Urinary bladder (tissue), 4 donors: ENCODE measurements around the gene KIF5B. TPM values are rescaled to one million over a fixed set of nuclear protein-coding genes. Genes with fewer than 3 reads are reported as not detected.
"Not testable (repeated sequence)": the region's sequence is repeated elsewhere in the genome, so short reads cannot be mapped to it uniquely, and the experiment has no call there.

Experiments used
- DNase-seq: peaks from one replicate; pipeline ENCODE4 v3.0.0-alpha.2; 2015; ENCODE audit errors: extremely low spot score
- H3K27ac ChIP-seq: one replicate; pipeline ENCODE4 v1.5.1; 2013; ENCODE audit warnings: low read depth, mild to moderate bottlenecking, moderate library complexity
- H3K36me3 ChIP-seq: one replicate; pipeline ENCODE4 v1.6.1; 2013; ENCODE audit warnings: mild to moderate bottlenecking, moderate library complexity; ENCODE audit not compliant: insufficient read depth
- H3K4me1 ChIP-seq: one replicate; pipeline ENCODE4 v1.6.1; 2013; ENCODE audit warnings: mild to moderate bottlenecking, moderate library complexity; ENCODE audit not compliant: insufficient read depth
- H3K4me3 ChIP-seq: one replicate; pipeline ENCODE4 v1.5.1; 2013; ENCODE audit warnings: low read depth, low read length
- WGBS: extraction: QIAGEN DNeasy Blood & Tissue Kit; methylation state at CpG from one replicate; pipeline ENCODE4 v1.1.7; 2013; 5-methylcytosine and 5-hydroxymethylcytosine counted together
- polyA plus RNA-seq: library from polyadenylated mRNA; stranded (reverse); fragments of 200-250 nt; gene quantifications from one replicate; pipeline ENCODE4 v1.2.3, GENCODE V29; 2013
- total RNA-seq: library from RNA; depleted of rRNA; stranded (reverse); fragments of >200 nt; gene quantifications from one replicate; pipeline ENCODE4 v1.2.3, GENCODE V29; 2014
- donor health status: healthy with polysubstance abuse.
- donor health status: healthy.

The KIF5B gene
- total and polyA plus RNA-seq, 2 donors = 92.6 to 189 TPM

DNA sequence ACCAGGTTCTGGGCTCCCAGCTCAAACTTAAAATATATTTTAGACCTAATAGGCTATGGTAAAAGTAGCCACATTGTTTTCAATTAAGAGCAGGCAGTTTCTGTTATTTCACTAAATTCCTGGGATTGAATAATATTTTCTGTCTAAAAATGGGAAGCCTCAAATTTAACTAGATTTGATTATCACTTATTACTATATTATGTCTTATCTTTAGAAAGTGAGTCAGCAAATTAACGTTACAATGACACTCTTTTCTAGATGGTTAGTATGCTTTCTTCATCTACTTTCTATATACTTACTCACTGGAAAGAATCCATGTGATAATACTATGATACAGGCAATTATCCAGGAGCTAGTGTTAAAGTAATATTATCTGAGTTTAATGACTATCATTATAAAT, 27.5 kb downstream of the KIF5B start:
- peaks cover 5% of the 10 kb centered on the region for H3K36me3 ChIP-seq

DNA sequence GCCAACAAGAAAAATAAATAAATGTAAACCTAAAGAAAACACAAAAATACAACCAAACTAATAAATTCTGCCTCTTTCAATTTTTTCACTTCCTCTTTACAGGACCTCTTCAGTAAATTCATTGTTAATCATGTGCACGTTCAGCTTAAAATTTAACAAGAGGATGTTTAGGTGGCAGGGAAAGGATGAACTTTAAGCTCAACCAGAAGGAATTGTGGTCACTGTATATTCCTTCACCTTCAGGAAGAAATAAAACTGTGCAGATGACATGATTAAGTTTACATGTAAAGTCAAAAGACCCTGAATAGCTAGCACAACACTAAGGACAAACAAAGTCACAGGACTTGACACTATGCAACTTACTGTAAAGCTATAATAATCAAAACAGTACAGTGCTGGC, 33.0 kb downstream of the KIF5B start:
- Histone ChIP-seq H3K4me1 (no peaks in the 10 kb centered on the region), H3K36me3 (peaks cover 5% of the 10 kb centered on the region), H3K4me3 (no peak overlapping the region), H3K27ac (no peak overlapping the region)
- DNase-seq = no peak
- 39% methylated on average over 1 of the region's 1 CpG for WGBS

More for the DNA sequence above, 27.5 kb downstream of the KIF5B start:
- Histone ChIP-seq H3K4me3 (no peak overlapping the region), H3K4me1 (no peaks in the 10 kb centered on the region), H3K27ac (no peak overlapping the region)
- 26% methylated on average over 1 of the region's 1 CpG for WGBS
- no peak for DNase-seq

DNA sequence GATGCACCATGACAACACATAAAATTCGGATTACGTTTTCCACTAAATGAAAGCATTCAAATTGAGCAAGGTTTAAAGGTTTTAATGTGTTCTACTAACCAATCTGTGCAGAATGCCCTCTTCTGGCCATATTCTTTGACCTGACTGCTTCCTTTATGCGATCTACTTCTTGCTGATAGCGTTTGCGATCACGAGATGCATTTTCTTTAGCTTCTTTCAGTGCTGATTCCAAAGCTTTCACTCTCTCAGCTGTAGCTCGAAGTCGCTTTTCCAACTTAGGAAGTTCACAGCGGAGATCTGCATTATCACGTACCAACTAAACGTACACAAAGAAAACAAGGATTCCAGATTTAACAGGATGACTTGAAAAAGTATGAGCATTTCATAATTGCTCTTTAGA, 39.2 kb downstream of the KIF5B start:
- H3K36me3 ChIP-seq = peaks cover 8% of the 10 kb centered on the region
- H3K4me1 ChIP-seq = no peaks in the 10 kb centered on the region
- no peak overlapping the region for H3K4me3 ChIP-seq
- no peak for DNase-seq
- 95% methylated on average over 11 of the region's 11 CpGs for WGBS
- H3K27ac ChIP-seq = no peak overlapping the region

DNA sequence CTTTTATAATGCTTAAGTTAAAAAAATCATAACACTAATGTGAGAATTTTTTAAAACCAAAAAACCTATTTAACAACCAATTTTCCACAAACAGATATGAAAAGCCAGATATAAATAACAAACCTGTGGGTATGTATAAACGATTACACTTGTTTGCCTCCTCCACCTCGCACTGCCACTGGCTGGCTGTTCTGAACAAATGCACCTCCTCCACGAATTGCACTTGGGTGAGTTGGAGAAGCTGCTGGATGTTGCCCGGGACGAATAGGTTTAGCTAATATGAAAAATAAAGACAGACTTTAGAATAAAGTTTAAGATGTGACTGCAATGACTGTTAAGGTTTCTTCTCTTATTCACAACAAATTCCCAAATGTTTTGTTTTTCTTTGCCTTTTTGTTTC, 40.8 kb downstream of the KIF5B start:
- H3K36me3 ChIP-seq = peaks cover 5% of the 10 kb centered on the region
- no peak for DNase-seq
- WGBS = 92% methylated on average over 5 of the region's 5 CpGs
- no peak overlapping the region for H3K27ac ChIP-seq
- no peaks in the 10 kb centered on the region for H3K4me1 ChIP-seq
- no peak overlapping the region for H3K4me3 ChIP-seq

DNA sequence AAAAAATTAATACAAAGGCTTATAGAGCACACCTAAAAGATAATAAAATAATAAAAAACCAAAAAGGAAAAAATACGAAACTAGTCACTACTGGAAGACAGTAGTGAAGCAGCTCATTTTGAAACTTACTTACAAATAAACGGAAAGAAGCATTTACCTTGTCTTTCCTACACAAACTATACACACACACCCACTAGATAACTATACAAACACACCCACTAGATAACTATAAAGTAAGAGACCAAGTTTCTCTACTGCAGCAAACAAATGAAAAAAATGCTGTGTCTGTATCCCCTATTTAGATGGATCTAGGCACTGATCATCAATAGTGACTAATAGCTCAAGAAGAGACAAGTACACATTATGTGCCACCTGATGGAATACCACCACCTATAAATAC, 49.2 kb downstream of the KIF5B start:
- WGBS = 81% methylated on average over 2 of the region's 2 CpGs
- H3K36me3 ChIP-seq = no peaks in the 10 kb centered on the region
- DNase-seq = no peak

DNA sequence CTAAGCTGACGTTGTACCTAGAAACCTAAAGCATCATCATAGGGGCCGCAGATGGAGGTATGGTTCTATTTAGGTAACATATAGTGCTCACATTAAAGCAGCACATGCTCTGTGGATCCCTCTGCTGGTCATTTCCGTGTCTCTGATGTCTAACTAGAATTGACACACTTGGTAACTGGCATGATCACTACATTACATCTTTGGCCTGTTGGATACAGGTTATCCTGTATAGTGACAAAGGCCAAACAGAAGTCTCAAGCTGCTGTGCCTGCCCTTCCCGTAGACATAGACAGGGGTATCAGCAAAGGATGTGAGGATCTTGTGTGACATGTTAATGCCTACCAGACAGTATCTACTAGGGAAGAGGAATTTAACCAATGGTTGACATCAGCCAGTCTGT, 51.2 kb downstream of the KIF5B start:
- Histone ChIP-seq H3K4me3 (no peak overlapping the region), H3K36me3 (no peaks in the 10 kb centered on the region), H3K4me1 (no peaks in the 10 kb centered on the region), H3K27ac (no peak overlapping the region)
- 57% methylated on average over 4 of the region's 4 CpGs for WGBS
- no peak for DNase-seq

More for the DNA sequence above, 49.2 kb downstream of the KIF5B start:
- no peaks in the 10 kb centered on the region for H3K4me1 ChIP-seq
- no peak overlapping the region for H3K27ac ChIP-seq
- no peak overlapping the region for H3K4me3 ChIP-seq

DNA sequence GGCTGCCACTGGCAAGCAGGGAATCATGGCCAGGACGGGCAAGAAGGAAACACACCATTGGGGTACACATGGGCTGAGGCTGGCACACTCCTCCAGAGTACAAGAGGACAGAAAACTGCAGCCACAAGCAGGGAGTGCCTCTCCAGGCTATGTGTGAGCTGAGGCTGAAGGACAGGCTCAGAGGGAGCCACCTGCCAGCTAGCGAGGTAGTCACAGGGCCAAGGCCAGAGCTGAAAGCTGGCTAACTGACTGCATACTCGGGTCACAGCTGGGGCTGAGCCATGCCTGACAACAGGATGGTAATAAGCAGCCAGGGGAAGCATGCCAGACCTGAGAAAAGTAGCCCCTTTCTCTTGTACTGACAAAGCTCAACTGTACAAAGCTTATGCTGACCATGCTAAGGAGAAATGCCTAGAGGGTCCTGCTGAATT, 52.0 kb downstream of the KIF5B start:
- Histone ChIP-seq H3K4me1 (no peaks in the 10 kb centered on the region), H3K27ac (no peak overlapping the region), H3K36me3 (no peaks in the 10 kb centered on the region), H3K4me3 (no peak overlapping the region)
- 56% methylated on average over 3 of the region's 3 CpGs for WGBS
- no peak for DNase-seq

DNA sequence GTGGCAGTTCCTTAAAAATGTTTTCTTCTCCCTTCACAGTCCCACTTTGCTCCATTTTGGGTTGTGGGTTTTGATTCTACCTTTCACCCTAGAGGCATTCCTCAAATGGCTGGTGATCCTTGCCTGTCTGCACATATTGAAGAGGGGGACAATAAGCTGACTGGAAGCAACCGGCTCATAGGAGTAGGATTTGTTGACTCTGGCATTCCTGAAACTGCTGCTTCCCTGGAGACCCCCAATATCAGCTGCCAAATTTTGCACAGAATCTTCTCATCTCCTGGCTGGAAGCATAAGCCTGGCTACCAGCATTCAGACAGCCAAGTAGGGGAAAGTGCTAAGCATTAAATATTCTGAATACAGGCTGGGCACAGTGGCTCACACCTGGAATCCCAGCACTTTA, 53.7 kb downstream of the KIF5B start:
- no peak for DNase-seq
- H3K36me3 ChIP-seq = no peaks in the 10 kb centered on the region
- WGBS = 61% methylated on average over 1 of the region's 1 CpG
- H3K4me3 ChIP-seq = no peak overlapping the region
- H3K27ac ChIP-seq = no peak overlapping the region
- H3K4me1 ChIP-seq = no peaks in the 10 kb centered on the region

DNA sequence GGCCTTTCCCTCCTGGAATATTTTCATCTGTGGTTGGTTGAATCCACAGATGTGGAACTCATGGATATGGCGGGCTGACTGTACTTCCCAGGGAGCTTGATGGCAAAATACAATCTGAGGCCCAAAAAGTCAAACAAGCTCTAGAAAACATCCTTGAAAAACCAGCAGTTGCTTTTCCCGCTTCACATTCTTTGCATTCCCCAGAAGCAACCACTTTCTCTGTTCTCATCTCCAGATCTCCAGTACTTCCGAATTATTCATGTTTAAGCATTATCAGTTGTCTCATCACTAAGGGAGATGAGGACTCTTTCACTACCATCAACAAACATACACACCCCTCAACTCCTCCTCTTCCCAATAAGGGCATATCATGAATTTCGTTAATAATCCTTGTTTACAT, 55.3 kb downstream of the KIF5B start:
- Histone ChIP-seq H3K4me1 (no peaks in the 10 kb centered on the region), H3K4me3 (no peak overlapping the region), H3K27ac (no peak overlapping the region), H3K36me3 (no peaks in the 10 kb centered on the region)
- DNase-seq = no peak
- 52% methylated on average over 4 of the region's 4 CpGs for WGBS

DNA sequence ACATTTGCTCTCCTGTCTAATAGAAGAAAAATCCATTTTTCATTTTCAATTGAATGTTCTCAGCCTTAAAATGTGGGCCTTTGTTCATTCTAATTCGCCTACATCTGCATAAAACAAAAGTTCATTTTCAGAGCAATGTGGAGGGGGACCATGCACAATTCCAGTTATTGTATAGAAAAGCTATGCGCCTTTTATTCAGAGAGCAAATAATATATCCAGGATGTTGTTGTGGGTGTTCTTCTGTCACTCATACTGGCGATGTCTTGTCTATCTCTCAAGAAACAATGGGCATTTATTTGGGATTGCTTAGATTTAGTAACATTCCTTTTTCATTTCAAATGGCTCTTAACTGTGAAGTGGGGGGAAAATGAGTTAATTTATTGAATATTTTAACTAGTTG, 56.4 kb downstream of the KIF5B start:
- Histone ChIP-seq H3K36me3 (no peaks in the 10 kb centered on the region), H3K27ac (no peak overlapping the region), H3K4me1 (no peaks in the 10 kb centered on the region), H3K4me3 (no peak overlapping the region)
- WGBS = 92% methylated on average over 3 of the region's 3 CpGs
- no peak for DNase-seq

DNA sequence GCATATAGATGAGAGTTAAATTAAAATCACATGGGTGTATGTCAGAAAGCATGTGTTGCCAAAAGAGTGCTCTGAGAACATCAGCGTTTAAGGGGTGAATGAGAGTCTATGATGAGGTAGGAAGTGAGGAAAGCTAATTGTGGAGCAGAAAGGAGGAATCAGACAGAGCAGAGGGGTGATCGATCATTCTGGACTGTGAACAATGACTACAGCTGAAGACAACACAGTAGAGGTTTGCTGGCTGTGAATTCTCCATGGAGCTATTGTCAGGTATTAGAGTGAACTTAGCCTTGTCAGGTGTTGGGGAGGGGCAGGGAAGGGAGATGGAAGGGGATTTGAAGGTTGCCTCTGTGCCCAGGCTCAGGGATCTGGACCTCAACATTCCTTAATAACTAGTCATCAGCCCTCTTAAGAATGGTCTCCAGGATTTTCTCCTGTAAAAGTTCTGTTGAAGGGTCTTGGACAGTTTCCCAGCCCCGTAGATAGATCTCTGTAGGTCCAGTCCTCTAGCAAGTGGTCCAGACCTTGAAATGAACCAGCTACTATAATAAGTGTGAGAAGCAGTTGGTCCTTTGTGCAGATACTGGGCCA, 57.1 kb downstream of the KIF5B start:
- H3K4me3 ChIP-seq = no peak overlapping the region
- H3K36me3 ChIP-seq = no peaks in the 10 kb centered on the region
- no peaks in the 10 kb centered on the region for H3K4me1 ChIP-seq
- no peak for DNase-seq
- H3K27ac ChIP-seq = no peak overlapping the region
- 45% methylated on average over 3 of the region's 3 CpGs for WGBS

DNA sequence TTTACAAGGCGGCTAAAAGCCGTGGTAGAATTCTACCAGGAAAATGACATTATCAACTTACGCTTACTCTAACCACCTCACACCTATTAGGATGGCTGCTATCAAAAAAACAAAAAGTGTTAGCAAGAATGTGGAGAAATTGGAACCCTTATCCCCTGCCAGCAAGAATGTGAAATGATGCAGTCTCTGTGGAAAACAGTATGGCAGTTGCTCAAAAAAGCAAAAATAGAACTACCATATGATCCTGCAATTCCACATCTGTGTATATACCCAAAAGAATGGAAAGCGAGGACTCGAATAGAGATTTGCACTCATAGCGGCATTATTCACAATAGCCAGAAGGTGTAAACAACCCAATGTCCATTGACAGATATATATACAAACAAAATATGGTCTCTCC, 61.3 kb downstream of the KIF5B start:
- H3K27ac ChIP-seq = no peak overlapping the region
- no peaks in the 10 kb centered on the region for H3K36me3 ChIP-seq
- DNase-seq = no peak
- 76% methylated on average over 6 of the region's 6 CpGs for WGBS
- H3K4me1 ChIP-seq = no peaks in the 10 kb centered on the region
- H3K4me3 ChIP-seq = no peak overlapping the region

DNA sequence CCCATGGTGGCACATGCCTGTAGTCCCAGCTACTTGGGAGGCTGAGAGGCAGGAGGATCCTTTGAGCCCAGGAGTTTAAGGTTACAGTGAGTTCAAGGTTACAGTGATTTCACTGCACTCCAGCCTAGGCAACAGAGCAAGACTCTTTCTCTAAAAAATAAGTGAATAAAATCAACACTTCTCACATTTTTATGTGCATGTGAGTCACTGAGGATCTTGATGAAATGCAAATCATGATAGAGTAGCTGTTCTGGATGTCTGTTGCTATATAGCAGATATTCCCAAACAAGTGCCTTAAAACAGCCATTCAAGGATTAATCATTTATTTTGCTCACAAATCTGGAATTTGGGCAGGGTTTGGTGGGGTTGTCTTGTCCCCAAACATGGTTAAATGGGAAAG, 65.3 kb downstream of the KIF5B start:
- H3K36me3 ChIP-seq = no peaks in the 10 kb centered on the region
- no peak for DNase-seq
- H3K4me3 ChIP-seq = no peak overlapping the region

DNA sequence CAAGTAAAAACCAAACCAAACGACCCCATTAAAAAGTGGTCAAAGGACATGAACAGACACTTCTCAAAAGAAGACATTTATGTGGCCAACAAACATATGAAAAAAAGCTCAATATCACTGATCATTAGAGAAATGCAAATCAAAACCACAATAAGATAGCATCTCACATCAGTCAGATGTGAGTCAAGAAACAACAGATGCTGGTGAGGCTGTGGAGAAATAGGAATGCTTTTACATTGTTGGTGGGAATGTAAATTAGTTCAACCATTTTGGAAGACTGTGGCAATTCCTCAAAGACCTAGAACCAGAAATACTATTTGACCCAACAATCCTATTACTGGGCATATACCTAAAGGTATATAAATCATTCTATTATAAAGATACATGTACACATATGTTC, 68.4 kb downstream of the KIF5B start:
- not testable (repeated sequence) for H3K36me3 ChIP-seq, DNase-seq, H3K4me1 ChIP-seq, H3K27ac ChIP-seq, H3K4me3 ChIP-seq
- 81% methylated on average over 1 of the region's 1 CpG for WGBS

More for the DNA sequence above, 65.3 kb downstream of the KIF5B start:
- Histone ChIP-seq H3K27ac (no peak overlapping the region), H3K4me1 (no peaks in the 10 kb centered on the region)

DNA sequence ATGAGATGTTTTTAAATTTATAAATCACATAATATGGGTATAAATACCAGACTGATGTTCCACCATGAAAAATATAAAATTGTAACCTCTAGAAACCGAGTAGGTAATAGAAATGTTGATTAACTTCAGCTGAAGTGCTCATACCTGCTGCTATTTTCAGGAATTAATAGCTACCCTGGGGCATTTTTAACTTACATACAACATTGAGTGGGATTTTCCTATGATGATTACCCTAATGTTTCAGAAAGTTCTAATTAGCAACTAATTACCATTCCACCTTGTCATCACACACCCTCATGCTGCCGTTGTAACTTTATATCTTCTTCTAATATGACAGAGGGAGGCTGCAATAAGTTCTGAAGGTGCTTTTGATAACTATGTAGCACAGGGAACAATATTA, 74.1 kb downstream of the KIF5B start:
- WGBS = 81% methylated on average over 2 of the region's 2 CpGs
- Histone ChIP-seq H3K4me3 (no peak overlapping the region), H3K4me1 (no peaks in the 10 kb centered on the region), H3K27ac (no peak overlapping the region), H3K36me3 (no peaks in the 10 kb centered on the region)
- no peak for DNase-seq
